Measurements from ENCODE around the gene KRT5.

- no peak for TF ChIP-seq CTCF (IDR thresholded peaks at IDR 0.05)
- TF ChIP-seq MXI1 (IDR thresholded peaks at IDR 0.05; ENCODE audit: low read depth, low read length), result no peak
- no peak for TF ChIP-seq FOSL2 (IDR thresholded peaks at IDR 0.05; ENCODE audit: borderline replicate concordance, low read depth)
- TF ChIP-seq IRF3 (IDR thresholded peaks at IDR 0.05; ENCODE audit: low read depth, low read length), result no peak
- no peak for TF ChIP-seq POLR2AphosphoS5 (IDR thresholded peaks at IDR 0.05; ENCODE audit: low read depth, low read length)
- no peak for TF ChIP-seq RFX5 (IDR thresholded peaks at IDR 0.05; ENCODE audit: low read length)
- TF ChIP-seq SMC3 (IDR thresholded peaks at IDR 0.05; ENCODE audit: low read depth, low read length), result no peak
- no peak for TF ChIP-seq GATA2 (CRISPR knock-in tag; IDR thresholded peaks at IDR 0.05)
- TF ChIP-seq NFIC (IDR thresholded peaks at IDR 0.05; ENCODE audit: borderline replicate concordance), result no peak
- TF ChIP-seq USF2 (IDR thresholded peaks at IDR 0.05; ENCODE audit: borderline replicate concordance, low read depth, low read length), result no peak
- no peak for TF ChIP-seq RAD21 (IDR thresholded peaks at IDR 0.05; ENCODE audit: low read length)
- no peak for TF ChIP-seq EZH2phosphoT487 (IDR thresholded peaks at IDR 0.05; ENCODE audit: borderline replicate concordance, low read depth)
These were observed 6.5 kb downstream of the KRT5 start for GRCh38 chr12:52513736-52514135.

Measured in SK-N-SH (cell line).